ENCODE measurements around the gene CD2AP.

GRCh38 chr6:47484616-47485015 is 7.0 kb downstream of the CD2AP start:
- TF ChIP-seq POLR2AphosphoS5 (IDR thresholded peaks at IDR 0.05) (no peak), CTCF (IDR thresholded peaks at IDR 0.05) (no peak), EP300 (IDR thresholded peaks at IDR 0.05) (no peak)

Measured in sigmoid colon (tissue), 4 donors.